Nephron (organoid): ENCODE results near the gene ANKRD42.
"Not testable (repeated sequence)": the region's sequence is repeated elsewhere in the genome, so short reads cannot be mapped to it uniquely, and the experiment has no call there.

Experiments
- H3K27ac Mint-ChIP-seq, 3 experiments: 2 replicates each; pipeline ENCODE4 v1.8.0; 2020; ENCODE audit warnings: mixed read lengths in 3 of 3, mild to moderate bottlenecking in 2 of 3, moderate library complexity in 1 of 3
- H3K27me3 Mint-ChIP-seq: 2 replicates; pipeline ENCODE4 v1.8.0; 2021; ENCODE audit warnings: low read depth, mild to moderate bottlenecking, moderate library complexity, mixed read lengths
- H3K36me3 Mint-ChIP-seq: 2 replicates; pipeline ENCODE4 v1.8.0; 2020; ENCODE audit warnings: low read depth, mixed read lengths
- H3K4me1 Mint-ChIP-seq: 2 replicates; pipeline ENCODE4 v1.8.0; 2020; ENCODE audit warnings: mixed read lengths
- H3K4me3 Mint-ChIP-seq, 3 experiments: 2 replicates each; pipeline ENCODE4 v1.8.0; 2020; ENCODE audit warnings: mild to moderate bottlenecking in 3 of 3, mixed read lengths in 3 of 3, moderate library complexity in 2 of 3
- H3K9me3 Mint-ChIP-seq: 2 replicates; pipeline ENCODE4 v1.8.0; 2020; ENCODE audit warnings: mixed read lengths
- CTCF ChIP-seq, 3 experiments: fragments of 200-600 bp; sonication (generic); IDR thresholded peaks; one replicate each; pipeline ENCODE4 v1.5.0; 2021; ENCODE audit warnings: antibody characterized with exemption in 3 of 3; ENCODE audit not compliant: unreplicated experiment in 3 of 3

The ANKRD42 gene

GRCh38 chr11:83206221-83206620, 12.7 kb downstream of the ANKRD42 start:
- TF ChIP-seq CTCF (IDR thresholded peaks at IDR 0.05; ENCODE audit: unreplicated experiment in 3 of 3), result no peak
- H3K4me3 Mint-ChIP-seq, result no peak overlapping the region
- H3K4me1 Mint-ChIP-seq, result no peaks in the 10 kb centered on the region
- no peak overlapping the region for H3K27ac Mint-ChIP-seq
- peaks cover 29% of the 10 kb centered on the region for H3K36me3 Mint-ChIP-seq
- H3K9me3 Mint-ChIP-seq, result no peaks in the 10 kb centered on the region
- H3K27me3 Mint-ChIP-seq, result no peaks in the 10 kb centered on the region

GRCh38 chr11:83206771-83207382, 13.4 kb downstream of the ANKRD42 start:
- H3K36me3 Mint-ChIP-seq, result peaks cover 28% of the 10 kb centered on the region
- H3K27ac Mint-ChIP-seq, H3K9me3 Mint-ChIP-seq, H3K27me3 Mint-ChIP-seq, H3K4me1 Mint-ChIP-seq, H3K4me3 Mint-ChIP-seq: not testable (repeated sequence)

GRCh38 chr11:83219095-83219494, 25.6 kb downstream of the ANKRD42 start:
- Mint-ChIP-seq H3K27ac (no peak overlapping the region), H3K9me3 (no peaks in the 10 kb centered on the region), H3K36me3 (peaks cover 7% of the 10 kb centered on the region), H3K4me1 (no peaks in the 10 kb centered on the region), H3K4me3 (no peak overlapping the region), H3K27me3 (peaks cover 4% of the 10 kb centered on the region)
- TF ChIP-seq CTCF (IDR thresholded peaks at IDR 0.05; ENCODE audit: unreplicated experiment in 3 of 3), result no peak

GRCh38 chr11:83220260-83220659, 26.7 kb downstream of the ANKRD42 start:
- Mint-ChIP-seq H3K27ac (no peak overlapping the region), H3K4me3 (no peak overlapping the region), H3K27me3 (peaks cover 4% of the 10 kb centered on the region), H3K9me3 (no peaks in the 10 kb centered on the region), H3K4me1 (no peaks in the 10 kb centered on the region), H3K36me3 (no peaks in the 10 kb centered on the region)
- no peak for TF ChIP-seq CTCF (IDR thresholded peaks at IDR 0.05; ENCODE audit: unreplicated experiment in 3 of 3)

GRCh38 chr11:83221694-83222093, 28.2 kb downstream of the ANKRD42 start:
- H3K4me1 Mint-ChIP-seq, result no peaks in the 10 kb centered on the region
- H3K4me3 Mint-ChIP-seq, result no peak overlapping the region
- TF ChIP-seq CTCF (IDR thresholded peaks at IDR 0.05; ENCODE audit: unreplicated experiment in 3 of 3), result no peak
- no peaks in the 10 kb centered on the region for H3K9me3 Mint-ChIP-seq
- H3K27ac Mint-ChIP-seq, result no peak overlapping the region
- peaks cover 4% of the 10 kb centered on the region for H3K27me3 Mint-ChIP-seq
- no peaks in the 10 kb centered on the region for H3K36me3 Mint-ChIP-seq

- Mint-ChIP-seq H3K27ac (no peak overlapping the region), H3K4me3 (no peak overlapping the region), H3K27me3 (peaks cover 4% of the 10 kb centered on the region), H3K4me1 (no peaks in the 10 kb centered on the region), H3K36me3 (no peaks in the 10 kb centered on the region), H3K9me3 (no peaks in the 10 kb centered on the region)
- no peak for TF ChIP-seq CTCF (IDR thresholded peaks at IDR 0.05; ENCODE audit: unreplicated experiment in 3 of 3)
Measured at GRCh38 chr11:83222499-83222898, 29.0 kb downstream of the ANKRD42 start.
